GM12878 (cell line): ENCODE results near the gene MAP3K5. TPM values are rescaled to one million over a fixed set of nuclear protein-coding genes. Genes with fewer than 3 reads are reported as not detected.

Source experiments
- BCL11A ChIP-seq: IDR thresholded peaks from 2 replicates; pipeline ENCODE4 v1.6.1; 2011; ENCODE audit warnings: low read depth, low read length
- CBX3 ChIP-seq: fragments of 200-600 bp; sonication (generic); IDR thresholded peaks from 2 replicates; pipeline ENCODE4 v1.6.1; 2016; ENCODE audit warnings: low read depth, borderline replicate concordance
- CHD1 ChIP-seq: IDR thresholded peaks from 2 replicates; pipeline ENCODE4 v1.6.1; 2012; ENCODE audit warnings: low read depth, low read length, improper control_type of control experiment
- CREM ChIP-seq: IDR thresholded peaks from 2 replicates; pipeline ENCODE4 v1.6.1; 2014; ENCODE audit warnings: antibody characterized with exemption, low read depth
- EGR1 ChIP-seq, 2 experiments: IDR thresholded peaks; 1 replicate in 1 of 2; 2 replicates in 1 of 2; pipeline ENCODE4 v1.6.1; 2011 to 2012; ENCODE audit warnings: low read depth in 2 of 2, low read length in 2 of 2, borderline replicate concordance in 1 of 2, mild to moderate bottlenecking in 1 of 2, moderate library complexity in 1 of 2
- ESRRA ChIP-seq: IDR thresholded peaks from 2 replicates; pipeline ENCODE4 v1.6.1; 2012; ENCODE audit warnings: mild to moderate bottlenecking, low read length, improper control_type of control experiment
- HCFC1 ChIP-seq: fragments of 150-350 bp; IDR thresholded peaks from 2 replicates; pipeline ENCODE4 v1.6.1; 2014; ENCODE audit warnings: low read length
- MEF2B ChIP-seq: fragments of 450-650 bp; IDR thresholded peaks from 2 replicates; pipeline ENCODE4 v1.6.1; 2018; ENCODE audit warnings: mild to moderate bottlenecking, moderate library complexity; ENCODE audit not compliant: partially characterized antibody, poor library complexity, severe bottlenecking
- MTA2 ChIP-seq: fragments of 450-650 bp; IDR thresholded peaks from 2 replicates; pipeline ENCODE4 v1.6.1; 2016; ENCODE audit warnings: low read depth, mild to moderate bottlenecking, moderate library complexity
- NFYA ChIP-seq: IDR thresholded peaks from 2 replicates; pipeline ENCODE4 v1.6.1; 2011; ENCODE audit warnings: low read depth, mild to moderate bottlenecking, low read length, improper control_type of control experiment, borderline replicate concordance
- POU2F2 ChIP-seq: IDR thresholded peaks from 3 replicates; pipeline ENCODE4 v1.6.1; 2011; ENCODE audit warnings: low read depth, mild to moderate bottlenecking, low read length, borderline replicate concordance
- SIX5 ChIP-seq: IDR thresholded peaks from 2 replicates; pipeline ENCODE4 v1.6.1; 2011; ENCODE audit warnings: mild to moderate bottlenecking, low read depth, low read length, moderate library complexity; ENCODE audit not compliant: severe bottlenecking
- SMAD1 ChIP-seq: fragments of 450-650 bp; IDR thresholded peaks from 2 replicates; pipeline ENCODE4 v1.6.1; 2018; ENCODE audit warnings: mild to moderate bottlenecking, low read depth; ENCODE audit not compliant: partially characterized antibody
- ZBED1 ChIP-seq: IDR thresholded peaks from 2 replicates; pipeline ENCODE4 v1.6.1; 2016; ENCODE audit warnings: borderline replicate concordance
- polyA plus RNA-seq, 11 experiments: library from polyadenylated mRNA; depleted of rRNA in 4 of 11; unstranded in 6 of 11; stranded (reverse) in 5 of 11; fragments of >200 nt; fragmentation: Nextera tagmentation in 4 of 11; fragmentation: Illumina TruSeq in 1 of 11; extraction: Ambion mirVana in 4 of 11; extraction: Trizol in 1 of 11; gene quantifications; 1 replicate in 1 of 11; 2 replicates in 10 of 11; pipeline versions ENCODE4 v1.2.1 to v1.2.3, GENCODE V29; 2011 to 2016; ENCODE audit warnings: inconsistent platforms in 2 of 11, missing spikeins in 2 of 11, low read depth in 1 of 11
- total RNA-seq, 4 experiments: library from RNA; depleted of rRNA in 3 of 4; stranded (reverse); fragments of >200 nt in 3 of 4; fragmentation: Illumina TruSeq in 1 of 4; extraction: Trizol in 1 of 4; gene quantifications; 2 replicates each; pipeline versions ENCODE4 v1.2.1 to v1.2.3, GENCODE V29; 2013 to 2021
- TF ChIP-seq, protein P1 (sequence below): IDR thresholded peaks from 2 replicates; pipeline ENCODE4 v1.6.1; 2012; ENCODE audit warnings: low read depth, low read length, improper control_type of control experiment
- TF ChIP-seq, protein P2 (sequence below): fragments of 450-650 bp; IDR thresholded peaks from 2 replicates; pipeline ENCODE4 v1.6.1; 2017; ENCODE audit warnings: low read depth, mild to moderate bottlenecking, moderate library complexity
- TF ChIP-seq, protein P3 (sequence below): fragments of 450-650 bp; conservative IDR thresholded peaks from 2 replicates; pipeline ENCODE4 v1.6.1; 2017; ENCODE audit warnings: mild to moderate bottlenecking, moderate library complexity
- TF ChIP-seq, protein P4 (sequence below): IDR thresholded peaks from 2 replicates; pipeline ENCODE4 v1.6.1; 2012; ENCODE audit warnings: low read depth, low read length, improper control_type of control experiment
- TF ChIP-seq, protein P5 (sequence below): fragments of 450-650 bp; formaldehyde crosslinking; IDR thresholded peaks from 2 replicates; pipeline ENCODE4 v1.4.0; 2022; ENCODE audit warnings: mild to moderate bottlenecking, moderate library complexity

MAP3K5 gene
- total and polyA plus RNA-seq, 10 of the 15 experiments (the other 5 are each of a cell fraction or from before 2014, with no cell fraction given) = 5.4 to 34.3 (median 26.4) TPM

DNA sequence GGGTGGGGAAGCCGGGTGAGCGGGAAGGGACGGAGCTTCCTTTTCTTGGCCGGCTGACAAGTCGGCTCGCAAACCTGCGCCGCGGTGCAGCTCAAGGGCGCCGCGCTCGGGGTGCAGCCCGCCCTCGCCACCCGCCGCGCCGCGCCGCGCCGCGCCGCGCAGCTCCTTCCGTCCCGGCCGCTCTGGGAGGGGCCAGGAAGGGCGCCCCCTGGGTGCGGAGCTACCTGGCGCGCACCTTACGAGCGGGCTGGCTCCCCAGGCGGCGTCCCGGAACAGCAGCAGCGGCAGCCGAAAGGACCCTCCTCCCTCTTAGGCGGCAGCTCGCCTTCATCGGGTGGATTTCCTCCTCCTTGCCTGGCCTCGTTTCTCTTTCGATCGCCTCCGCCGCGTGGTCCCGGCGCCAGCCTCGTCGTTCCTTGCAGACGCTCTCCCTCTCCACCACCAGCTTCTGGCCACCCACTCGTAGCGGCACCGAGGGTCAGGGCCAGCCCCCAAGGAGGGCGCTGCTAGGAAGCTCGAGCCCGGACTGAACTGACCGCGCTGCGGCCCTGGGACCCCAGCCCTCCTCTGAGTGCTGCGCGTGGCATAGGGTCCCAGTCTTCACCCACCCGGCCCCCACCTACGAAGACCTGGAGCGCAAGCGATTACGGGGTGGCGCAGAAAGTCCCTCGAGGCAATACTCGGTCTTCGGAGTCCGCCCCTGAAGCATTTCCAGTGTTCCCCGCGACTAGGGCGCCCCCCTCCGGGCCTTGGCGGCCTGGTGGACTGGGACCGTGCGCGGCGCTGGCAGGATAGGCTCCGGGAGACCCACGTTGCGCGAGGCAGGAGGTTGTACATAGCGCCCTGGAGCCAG is at the start of gene MAP3K5 (continued):
- peak; percentile 29; the same call in 2 of the 3 replicates for TF ChIP-seq POU2F2
- no peak for TF ChIP-seq SIX5
- peak; percentile 31 for TF ChIP-seq MTA2
- TF ChIP-seq CREM = peak; percentile 16; the same call in 1 of the 2 replicates
- no peak; the same call in 1 of the 2 replicates for TF ChIP-seq ZBED1
- TF ChIP-seq EGR1 (IDR thresholded peaks at IDR 0.05; ENCODE audit: borderline replicate concordance in 1 of 2, low read depth in 2 of 2, low read length in 2 of 2) = peak in 1 of 2 experiments; percentile 42; a peak in 1 of 3 replicates
- TF ChIP-seq, protein P1, sequence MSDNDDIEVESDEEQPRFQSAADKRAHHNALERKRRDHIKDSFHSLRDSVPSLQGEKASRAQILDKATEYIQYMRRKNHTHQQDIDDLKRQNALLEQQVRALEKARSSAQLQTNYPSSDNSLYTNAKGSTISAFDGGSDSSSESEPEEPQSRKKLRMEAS = 0 out of 2 replicates have a peak, but pooled peaks have one; percentile 69
- TF ChIP-seq, protein P2, sequence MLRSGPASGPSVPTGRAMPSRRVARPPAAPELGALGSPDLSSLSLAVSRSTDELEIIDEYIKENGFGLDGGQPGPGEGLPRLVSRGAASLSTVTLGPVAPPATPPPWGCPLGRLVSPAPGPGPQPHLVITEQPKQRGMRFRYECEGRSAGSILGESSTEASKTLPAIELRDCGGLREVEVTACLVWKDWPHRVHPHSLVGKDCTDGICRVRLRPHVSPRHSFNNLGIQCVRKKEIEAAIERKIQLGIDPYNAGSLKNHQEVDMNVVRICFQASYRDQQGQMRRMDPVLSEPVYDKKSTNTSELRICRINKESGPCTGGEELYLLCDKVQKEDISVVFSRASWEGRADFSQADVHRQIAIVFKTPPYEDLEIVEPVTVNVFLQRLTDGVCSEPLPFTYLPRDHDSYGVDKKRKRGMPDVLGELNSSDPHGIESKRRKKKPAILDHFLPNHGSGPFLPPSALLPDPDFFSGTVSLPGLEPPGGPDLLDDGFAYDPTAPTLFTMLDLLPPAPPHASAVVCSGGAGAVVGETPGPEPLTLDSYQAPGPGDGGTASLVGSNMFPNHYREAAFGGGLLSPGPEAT = no peak; the same call in none of the 2 replicates
- no peak for TF ChIP-seq SMAD1
- TF ChIP-seq CBX3 = no peak
- TF ChIP-seq HCFC1 = no peak; the same call in 1 of the 2 replicates
- no peak for TF ChIP-seq NFYA
- TF ChIP-seq, protein P3, sequence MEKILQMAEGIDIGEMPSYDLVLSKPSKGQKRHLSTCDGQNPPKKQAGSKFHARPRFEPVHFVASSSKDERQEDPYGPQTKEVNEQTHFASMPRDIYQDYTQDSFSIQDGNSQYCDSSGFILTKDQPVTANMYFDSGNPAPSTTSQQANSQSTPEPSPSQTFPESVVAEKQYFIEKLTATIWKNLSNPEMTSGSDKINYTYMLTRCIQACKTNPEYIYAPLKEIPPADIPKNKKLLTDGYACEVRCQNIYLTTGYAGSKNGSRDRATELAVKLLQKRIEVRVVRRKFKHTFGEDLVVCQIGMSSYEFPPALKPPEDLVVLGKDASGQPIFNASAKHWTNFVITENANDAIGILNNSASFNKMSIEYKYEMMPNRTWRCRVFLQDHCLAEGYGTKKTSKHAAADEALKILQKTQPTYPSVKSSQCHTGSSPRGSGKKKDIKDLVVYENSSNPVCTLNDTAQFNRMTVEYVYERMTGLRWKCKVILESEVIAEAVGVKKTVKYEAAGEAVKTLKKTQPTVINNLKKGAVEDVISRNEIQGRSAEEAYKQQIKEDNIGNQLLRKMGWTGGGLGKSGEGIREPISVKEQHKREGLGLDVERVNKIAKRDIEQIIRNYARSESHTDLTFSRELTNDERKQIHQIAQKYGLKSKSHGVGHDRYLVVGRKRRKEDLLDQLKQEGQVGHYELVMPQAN = peak; percentile 71
- 0 out of 2 replicates have a peak, but pooled peaks have one; percentile 7 for TF ChIP-seq BCL11A
- TF ChIP-seq, protein P4, sequence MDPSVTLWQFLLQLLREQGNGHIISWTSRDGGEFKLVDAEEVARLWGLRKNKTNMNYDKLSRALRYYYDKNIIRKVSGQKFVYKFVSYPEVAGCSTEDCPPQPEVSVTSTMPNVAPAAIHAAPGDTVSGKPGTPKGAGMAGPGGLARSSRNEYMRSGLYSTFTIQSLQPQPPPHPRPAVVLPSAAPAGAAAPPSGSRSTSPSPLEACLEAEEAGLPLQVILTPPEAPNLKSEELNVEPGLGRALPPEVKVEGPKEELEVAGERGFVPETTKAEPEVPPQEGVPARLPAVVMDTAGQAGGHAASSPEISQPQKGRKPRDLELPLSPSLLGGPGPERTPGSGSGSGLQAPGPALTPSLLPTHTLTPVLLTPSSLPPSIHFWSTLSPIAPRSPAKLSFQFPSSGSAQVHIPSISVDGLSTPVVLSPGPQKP = no peak
- TF ChIP-seq MEF2B = peak; percentile 83
- TF ChIP-seq, protein P5, sequence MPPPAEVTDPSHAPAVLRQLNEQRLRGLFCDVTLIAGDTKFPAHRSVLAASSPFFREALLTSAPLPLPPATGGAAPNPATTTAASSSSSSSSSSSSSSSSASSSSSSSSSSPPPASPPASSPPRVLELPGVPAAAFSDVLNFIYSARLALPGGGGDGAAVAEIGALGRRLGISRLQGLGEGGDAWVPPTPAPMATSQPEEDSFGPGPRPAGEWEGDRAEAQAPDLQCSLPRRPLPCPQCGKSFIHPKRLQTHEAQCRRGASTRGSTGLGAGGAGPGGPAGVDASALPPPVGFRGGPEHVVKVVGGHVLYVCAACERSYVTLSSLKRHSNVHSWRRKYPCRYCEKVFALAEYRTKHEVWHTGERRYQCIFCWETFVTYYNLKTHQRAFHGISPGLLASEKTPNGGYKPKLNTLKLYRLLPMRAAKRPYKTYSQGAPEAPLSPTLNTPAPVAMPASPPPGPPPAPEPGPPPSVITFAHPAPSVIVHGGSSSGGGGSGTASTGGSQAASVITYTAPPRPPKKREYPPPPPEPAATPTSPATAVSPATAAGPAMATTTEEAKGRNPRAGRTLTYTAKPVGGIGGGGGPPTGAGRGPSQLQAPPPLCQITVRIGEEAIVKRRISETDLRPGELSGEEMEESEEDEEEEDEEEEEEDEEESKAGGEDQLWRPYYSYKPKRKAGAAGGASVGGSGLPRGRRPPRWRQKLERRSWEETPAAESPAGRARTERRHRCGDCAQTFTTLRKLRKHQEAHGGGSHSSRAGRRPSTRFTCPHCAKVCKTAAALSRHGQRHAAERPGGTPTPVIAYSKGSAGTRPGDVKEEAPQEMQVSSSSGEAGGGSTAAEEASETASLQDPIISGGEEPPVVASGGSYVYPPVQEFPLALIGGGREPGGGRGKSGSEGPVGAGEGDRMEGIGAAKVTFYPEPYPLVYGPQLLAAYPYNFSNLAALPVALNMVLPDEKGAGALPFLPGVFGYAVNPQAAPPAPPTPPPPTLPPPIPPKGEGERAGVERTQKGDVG (CRISPR knock-in tag) = no peak
- TF ChIP-seq CHD1 = no peak
- TF ChIP-seq ESRRA = no peak; the same call in 1 of the 2 replicates
